HepG2 (cell line): ENCODE measurements around the gene HS6ST2. TPM values are rescaled to one million over a fixed set of nuclear protein-coding genes. Genes with fewer than 3 reads are reported as not detected.

Experiments
- ATAC-seq: fragments of 200-7000 bp; cut with Tn5 transposase; 3 replicates; pipeline ENCODE4 v1.9.1; 2020; ENCODE audit warnings: mild to moderate bottlenecking, moderate library complexity
- BruUV-seq: library from RNA; stranded (reverse); fragments of 400-500 nt; replicated peaks from 2 replicates; lab custom pipeline; 2021; lab: Mats Ljungman, UMichigan
- CTCF ChIA-PET: fragments of 300-600 bp; formaldehyde crosslinking; extraction: SDS; loops from one replicate; lab custom pipeline; 2021; ENCODE audit warnings: low total read pairs, inconsistent platforms, low intra/inter-chr PET ratio; lab: Yijun Ruan, JAX
- POLR2A ChIA-PET: fragments of 350-600 bp; sonication (Branson Sonifier 250); formaldehyde crosslinking; loops from one replicate; lab custom pipeline; 2020; ENCODE audit warnings: antibody characterized with exemption, inconsistent platforms; lab: Yijun Ruan, JAX
- DNase-seq: peaks from one replicate; pipeline ENCODE4 v3.0.0-alpha.2; 2015; ENCODE audit warnings: low spot score
- FAIRE-seq: peaks from 3 replicates; lab custom pipeline; 2011; peaks lifted over from hg19 to GRCh38; lab: Jason Lieb, UNC
- H2AFZ ChIP-seq: one replicate; pipeline ENCODE4 v1.6.1; 2011; ENCODE audit warnings: low read length, inconsistent platforms
- H3K27ac ChIP-seq: fragments of 300-600 bp; 3 replicates; pipeline ENCODE4 v1.8.0; 2011; ENCODE audit warnings: mixed run types, mild to moderate bottlenecking, mixed read lengths, low read length, inconsistent platforms; ENCODE audit not compliant: insufficient read depth; ENCODE audit errors: extremely low read length
- H3K27me3 ChIP-seq, 2 experiments: fragments of 200-600 bp in 1 of 2; 2 replicates in 1 of 2; 3 replicates in 1 of 2; pipeline versions ENCODE4 v1.6.0 to v1.8.0; 2011; ENCODE audit warnings: low read length in 2 of 2, mild to moderate bottlenecking in 2 of 2, moderate library complexity in 2 of 2, inconsistent platforms in 1 of 2; ENCODE audit not compliant: insufficient read depth in 2 of 2, control insufficient read depth in 1 of 2
- H3K36me3 ChIP-seq, 2 experiments: fragments of 200-600 bp in 1 of 2; replicated peaks in 1 of 2; 2 replicates in 1 of 2; 3 replicates in 1 of 2; pipeline versions ENCODE4 v1.5.1 to v1.8.0; 2011; ENCODE audit warnings: low read length in 2 of 2, inconsistent platforms in 1 of 2; ENCODE audit not compliant: insufficient read depth in 2 of 2, control insufficient read depth in 1 of 2
- H3K4me1 ChIP-seq: 2 replicates; pipeline ENCODE4 v1.5.1; 2012; ENCODE audit warnings: low read length, inconsistent platforms; ENCODE audit not compliant: insufficient read depth
- H3K4me2 ChIP-seq: 2 replicates; pipeline ENCODE4 v1.6.0; 2011; ENCODE audit warnings: low read depth, low read length, inconsistent platforms
- H3K4me3 ChIP-seq, 3 experiments: fragments of 200-600 bp in 1 of 3; sonication (generic), shearing (Covaris generic) in 1 of 3; replicated peaks in 1 of 3; 2 replicates each; pipeline ENCODE4 v1.5.1; 2011 to 2016; ENCODE audit warnings: low read length in 3 of 3, inconsistent platforms in 2 of 3, low read depth in 2 of 3, mild to moderate bottlenecking in 2 of 3, control low read depth in 1 of 3, mixed read lengths in 1 of 3; ENCODE audit not compliant: insufficient read depth in 1 of 3
- H3K79me2 ChIP-seq: one replicate; pipeline ENCODE4 v1.6.1; 2011; ENCODE audit warnings: low read length, inconsistent platforms; ENCODE audit not compliant: insufficient read depth
- H3K9ac ChIP-seq: 2 replicates; pipeline ENCODE4 v1.6.0; 2011; ENCODE audit warnings: mild to moderate bottlenecking, low read depth, low read length, inconsistent platforms; ENCODE audit not compliant: insufficient read depth
- H3K9me3 ChIP-seq: 2 replicates; pipeline ENCODE4 v1.5.1; 2012; ENCODE audit warnings: mild to moderate bottlenecking, low read length
- H4K20me1 ChIP-seq: 2 replicates; pipeline ENCODE4 v1.6.0; 2011; ENCODE audit warnings: inconsistent platforms, mild to moderate bottlenecking, low read length, moderate library complexity; ENCODE audit not compliant: insufficient read depth
- REPIN1 ChIP-seq: sonication (generic); formaldehyde crosslinking; IDR thresholded peaks from 2 replicates; pipeline ENCODE4 v1.8.0; 2022; ENCODE audit warnings: missing genetic modification reagents, low read depth, mild to moderate bottlenecking, borderline replicate concordance
- SATB2 ChIP-seq: sonication (generic); formaldehyde crosslinking; IDR thresholded peaks from 2 replicates; pipeline ENCODE4 v1.5.0; 2020; ENCODE audit warnings: missing genetic modification reagents
- TEAD2 ChIP-seq: sonication (generic); formaldehyde crosslinking; IDR thresholded peaks from 2 replicates; pipeline ENCODE4 v1.9.0; 2021; ENCODE audit warnings: missing genetic modification reagents
- ZNF253 ChIP-seq: sonication (generic); formaldehyde crosslinking; IDR thresholded peaks from 2 replicates; pipeline ENCODE4 v1.8.0; 2022; ENCODE audit warnings: mild to moderate bottlenecking, missing genetic modification reagents, borderline replicate concordance
- ZNF256 ChIP-seq: sonication (generic); formaldehyde crosslinking; conservative IDR thresholded peaks from 2 replicates; pipeline ENCODE4 v1.4.0; 2020; ENCODE audit warnings: missing genetic modification reagents
- ZNF557 ChIP-seq: sonication (generic); formaldehyde crosslinking; IDR thresholded peaks from 2 replicates; pipeline ENCODE4 v1.4.0; 2020; ENCODE audit warnings: missing genetic modification reagents
- ZNF572 ChIP-seq: sonication (generic); formaldehyde crosslinking; IDR thresholded peaks from 2 replicates; pipeline ENCODE4 v1.5.1; 2020; ENCODE audit warnings: mild to moderate bottlenecking, missing genetic modification reagents
- WGBS: methylation state at CpG from one replicate; pipeline ENCODE4 v1.1.6; 2017; ENCODE audit warnings: low lambda C conversion rate; 5-methylcytosine and 5-hydroxymethylcytosine counted together
- in situ Hi-C: cut with HindIII; loops from 2 replicates; pipeline ENCODE4 v1.10.0; 2017; ENCODE audit warnings: low pct_unique_long_range_greater_than_20kb; ENCODE audit not compliant: extremely low pct_ligation_motif_present
- intact Hi-C: fragments of 100-400 bp; cut with micrococcal nuclease; formaldehyde crosslinking; loops from one replicate; pipeline ENCODE4 v1.10.0; 2022; ENCODE audit not compliant: unreplicated experiment
- polyA plus RNA-seq, 8 experiments: library from polyadenylated mRNA; depleted of rRNA in 3 of 8; stranded (reverse) in 7 of 8; unstranded in 1 of 8; fragments of >200 nt; fragmentation: Illumina TruSeq in 4 of 8; extraction: Trizol in 4 of 8; gene quantifications; 2 replicates each; pipeline versions ENCODE4 v1.2.1 to v1.2.3, GENCODE V29; 2011 to 2016; ENCODE audit warnings: low read depth in 4 of 8, missing spikeins in 1 of 8, mixed read lengths in 1 of 8; ENCODE audit not compliant: insufficient read depth in 1 of 8
- total RNA-seq, 5 experiments: library from RNA; depleted of rRNA; stranded (reverse); fragments of >200 nt; fragmentation: Illumina TruSeq; extraction: Trizol; gene quantifications; 2 replicates each; pipeline ENCODE4 v1.2.3, GENCODE V29; 2016; ENCODE audit warnings: low read depth in 1 of 5
- TF ChIP-seq, protein P1 (sequence below): sonication (generic); formaldehyde crosslinking; IDR thresholded peaks from 2 replicates; pipeline ENCODE4 v1.8.0; 2022; ENCODE audit warnings: mild to moderate bottlenecking, missing genetic modification reagents; ENCODE audit not compliant: insufficient replicate concordance
- TF ChIP-seq, protein P2 (sequence below): sonication (generic); formaldehyde crosslinking; IDR thresholded peaks from 2 replicates; pipeline ENCODE4 v1.4.0; 2020; ENCODE audit warnings: mild to moderate bottlenecking, low read depth, missing genetic modification reagents

Gene HS6ST2
- total and polyA plus RNA-seq, 2 of the 13 experiments (the other 11 are each of a cell fraction or from before 2014, with no cell fraction given) = 0.05 TPM; not detected in 1

DNA sequence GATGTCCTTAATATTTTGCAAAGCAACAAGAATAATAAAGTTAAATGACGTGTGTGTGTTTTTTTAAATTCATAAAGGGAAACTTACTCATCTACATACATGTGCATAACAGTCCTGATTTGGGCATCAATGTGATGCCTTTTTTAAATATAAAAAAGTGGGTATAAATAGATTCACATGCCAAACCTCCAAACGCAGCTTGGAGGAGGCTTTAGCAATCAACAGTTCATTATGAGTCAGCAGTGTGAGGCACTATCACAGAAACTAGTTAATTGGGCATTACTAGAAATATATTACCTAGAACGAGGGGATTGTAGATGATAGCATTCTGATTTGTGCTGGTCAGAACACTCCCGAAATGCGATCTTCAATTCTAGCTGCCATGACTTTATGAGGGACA, 115.1 kb downstream of the HS6ST2 start:
- no peaks in the 10 kb centered on the region for H3K4me1 ChIP-seq
- ChIA-PET POLR2A (no interaction called here), CTCF (no interaction called here)
- no peaks in the 10 kb centered on the region for H3K36me3 ChIP-seq
- no peaks in the 10 kb centered on the region for H3K79me2 ChIP-seq
- H3K4me3 ChIP-seq = no peak overlapping the region
- BruUV-seq = no TSS peak
- H3K27me3 ChIP-seq = no peaks in the 10 kb centered on the region
- H3K27ac ChIP-seq = no peak overlapping the region
- ATAC-seq (no peak), DNase-seq (no peak), FAIRE-seq (no peak)
- intact Hi-C loops = no loop called here
- no peak overlapping the region for H3K9ac ChIP-seq
- WGBS = 26% methylated on average over 5 of the region's 5 CpGs
- no peaks in the 10 kb centered on the region for H3K9me3 ChIP-seq
- in situ Hi-C loops = no loop called here
- H4K20me1 ChIP-seq = no peaks in the 10 kb centered on the region
- TF ChIP-seq ZNF557 (CRISPR knock-in tag) (no peak), TEAD2 (CRISPR knock-in tag) (no peak), ZNF572 (CRISPR knock-in tag) (no peak), SATB2 (no peak), ZNF256 (no peak), ZNF253 (CRISPR knock-in tag) (no peak), REPIN1 (no peak)
- TF ChIP-seq, protein P1, sequence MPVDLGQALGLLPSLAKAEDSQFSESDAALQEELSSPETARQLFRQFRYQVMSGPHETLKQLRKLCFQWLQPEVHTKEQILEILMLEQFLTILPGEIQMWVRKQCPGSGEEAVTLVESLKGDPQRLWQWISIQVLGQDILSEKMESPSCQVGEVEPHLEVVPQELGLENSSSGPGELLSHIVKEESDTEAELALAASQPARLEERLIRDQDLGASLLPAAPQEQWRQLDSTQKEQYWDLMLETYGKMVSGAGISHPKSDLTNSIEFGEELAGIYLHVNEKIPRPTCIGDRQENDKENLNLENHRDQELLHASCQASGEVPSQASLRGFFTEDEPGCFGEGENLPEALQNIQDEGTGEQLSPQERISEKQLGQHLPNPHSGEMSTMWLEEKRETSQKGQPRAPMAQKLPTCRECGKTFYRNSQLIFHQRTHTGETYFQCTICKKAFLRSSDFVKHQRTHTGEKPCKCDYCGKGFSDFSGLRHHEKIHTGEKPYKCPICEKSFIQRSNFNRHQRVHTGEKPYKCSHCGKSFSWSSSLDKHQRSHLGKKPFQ = no peak
- TF ChIP-seq, protein P2, sequence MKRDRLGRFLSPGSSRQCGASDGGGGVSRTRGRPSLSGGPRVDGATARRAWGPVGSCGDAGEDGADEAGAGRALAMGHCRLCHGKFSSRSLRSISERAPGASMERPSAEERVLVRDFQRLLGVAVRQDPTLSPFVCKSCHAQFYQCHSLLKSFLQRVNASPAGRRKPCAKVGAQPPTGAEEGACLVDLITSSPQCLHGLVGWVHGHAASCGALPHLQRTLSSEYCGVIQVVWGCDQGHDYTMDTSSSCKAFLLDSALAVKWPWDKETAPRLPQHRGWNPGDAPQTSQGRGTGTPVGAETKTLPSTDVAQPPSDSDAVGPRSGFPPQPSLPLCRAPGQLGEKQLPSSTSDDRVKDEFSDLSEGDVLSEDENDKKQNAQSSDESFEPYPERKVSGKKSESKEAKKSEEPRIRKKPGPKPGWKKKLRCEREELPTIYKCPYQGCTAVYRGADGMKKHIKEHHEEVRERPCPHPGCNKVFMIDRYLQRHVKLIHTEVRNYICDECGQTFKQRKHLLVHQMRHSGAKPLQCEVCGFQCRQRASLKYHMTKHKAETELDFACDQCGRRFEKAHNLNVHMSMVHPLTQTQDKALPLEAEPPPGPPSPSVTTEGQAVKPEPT (CRISPR knock-in tag) = no peak
- no peak overlapping the region for H2AFZ ChIP-seq
- H3K4me2 ChIP-seq = no peak overlapping the region
